Stomach smooth muscle (tissue), 2 donors: ENCODE data around the gene KCNH4.
A peak's percentile ranks its signal among the peaks of the same experiment; 100 is the strongest.

Experiments used
- H3K27ac ChIP-seq: one replicate; pipeline ENCODE4 v1.7.0; 2013; ENCODE audit warnings: mild to moderate bottlenecking, low read length, inconsistent platforms
- H3K27me3 ChIP-seq, 2 donors: one replicate each; pipeline ENCODE4 v1.7.0; 2013; ENCODE audit warnings: low read length in 2 of 2; ENCODE audit not compliant: insufficient read depth in 2 of 2, control insufficient read depth in 1 of 2
- H3K36me3 ChIP-seq, 2 donors: one replicate each; pipeline ENCODE4 v1.7.0; 2013; ENCODE audit warnings: low read length in 2 of 2; ENCODE audit not compliant: control insufficient read depth in 2 of 2, insufficient read depth in 2 of 2
- H3K4me1 ChIP-seq: one replicate; pipeline ENCODE4 v1.7.0; 2013; ENCODE audit warnings: low read length; ENCODE audit not compliant: control insufficient read depth, insufficient read depth
- H3K4me3 ChIP-seq, 2 donors: one replicate each; pipeline ENCODE4 v1.7.0; 2013; ENCODE audit warnings: low read length in 2 of 2
- H3K9ac ChIP-seq, 2 donors: one replicate each; pipeline ENCODE4 v1.7.0; 2013; ENCODE audit warnings: low read length in 2 of 2, mild to moderate bottlenecking in 1 of 2
- H3K9me3 ChIP-seq, 2 donors: one replicate each; pipeline ENCODE4 v1.7.0; 2013; ENCODE audit warnings: low read length in 2 of 2; ENCODE audit not compliant: control insufficient read depth in 2 of 2
- donor health status: healthy.
- donor health status: Pancreatic carcinoma.

The KCNH4 gene

DNA sequence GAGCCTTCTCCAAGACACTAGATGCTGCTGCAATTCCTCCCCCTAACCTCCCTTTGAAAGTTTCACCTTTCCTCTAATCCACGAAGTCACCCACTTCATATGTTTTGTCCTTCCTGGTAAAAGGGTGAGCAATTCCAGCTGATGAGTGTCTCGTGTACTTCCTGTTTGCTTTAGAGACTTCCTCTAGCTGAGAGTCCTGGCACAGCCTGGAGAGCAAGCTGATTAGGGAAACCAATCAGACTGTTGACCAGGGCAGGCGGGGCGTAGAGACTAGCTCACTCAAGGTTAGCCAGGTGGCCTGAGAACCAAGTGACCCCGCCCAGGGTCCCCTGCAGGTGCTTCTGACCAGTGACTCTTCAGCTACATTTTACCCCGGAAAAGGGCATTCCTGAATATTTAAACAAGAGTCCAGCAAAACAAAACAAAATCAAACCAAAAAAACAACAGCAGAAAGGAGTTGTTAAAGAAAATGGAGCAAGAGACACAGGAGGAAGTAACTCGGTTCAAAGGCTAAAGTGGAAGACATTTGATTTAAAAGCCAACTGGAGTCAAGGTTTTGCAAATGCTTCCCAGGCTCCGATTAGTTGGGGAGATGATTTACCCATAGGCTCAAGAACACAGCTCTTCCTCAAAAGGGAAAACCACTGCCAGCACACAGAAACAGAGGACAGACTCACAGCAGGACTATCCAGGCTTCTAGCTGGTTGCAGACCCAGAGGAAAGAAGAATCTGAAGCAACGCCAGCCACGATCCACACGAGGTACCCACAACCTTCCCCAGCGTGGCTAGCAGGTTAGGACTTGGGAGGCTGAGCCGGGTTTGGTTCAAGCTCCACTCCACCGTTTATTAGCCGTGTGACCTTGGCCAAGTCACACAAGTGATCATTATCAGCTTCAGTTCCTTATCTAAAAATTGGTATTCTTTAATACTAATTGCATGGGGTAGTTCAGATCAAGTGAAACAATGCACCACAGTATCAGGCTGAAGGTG is 45.0 kb downstream of the KCNH4 start:
- peak overlapping the region; percentile 11 for H3K27ac ChIP-seq
- H3K27me3 ChIP-seq: no peaks in the 10 kb centered on the region
- no peak overlapping the region for H3K4me3 ChIP-seq
- peaks cover 5 to 10% of the 10 kb centered on the region in 2 donors for H3K36me3 ChIP-seq
- H3K4me1 ChIP-seq: peaks cover 30% of the 10 kb centered on the region
- H3K9me3 ChIP-seq: no peaks in the 10 kb centered on the region
- H3K9ac ChIP-seq: no peak overlapping the region

- peaks cover 38% of the 10 kb centered on the region for H3K4me1 ChIP-seq
- no peak overlapping the region for H3K4me3 ChIP-seq
- H3K9ac ChIP-seq: no peak overlapping the region
- no peaks in the 10 kb centered on the region for H3K9me3 ChIP-seq
- no peaks in the 10 kb centered on the region for H3K27me3 ChIP-seq
- H3K27ac ChIP-seq: peak overlapping the region; percentile 11
- H3K36me3 ChIP-seq: peaks cover 12% of the 10 kb centered on the region in 2 donors
These were observed 45.8 kb downstream of the KCNH4 start for GRCh38 chr17:42135151-42135550.

DNA sequence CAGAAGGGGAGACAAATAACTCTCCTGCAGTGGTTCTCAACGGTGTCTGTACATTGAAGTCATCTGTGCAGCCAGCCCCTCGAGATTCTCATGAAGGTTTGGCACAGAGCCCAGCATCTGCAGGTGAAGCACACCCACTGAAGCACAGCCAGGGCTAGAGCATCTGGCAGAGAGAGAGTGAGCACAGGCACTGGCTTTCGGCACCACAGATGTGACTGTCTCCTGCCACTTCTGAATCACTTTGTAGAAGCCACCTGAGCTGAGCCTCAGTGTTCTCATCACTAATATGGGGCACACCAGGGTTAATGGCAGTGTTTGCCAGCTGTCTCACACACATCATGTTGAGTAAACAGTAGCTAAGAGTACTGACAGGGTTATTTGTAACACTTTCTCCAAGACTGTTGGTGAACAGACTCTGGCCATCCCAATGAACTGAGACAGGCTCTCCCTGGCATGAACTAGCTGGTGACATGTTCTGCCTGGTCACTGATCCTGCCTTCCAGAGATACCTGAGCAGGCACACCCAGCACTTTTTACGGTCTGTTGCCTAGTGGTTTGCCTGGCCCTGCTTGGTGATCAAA is 47.4 kb downstream of the KCNH4 start:
- H3K27ac ChIP-seq: peak overlapping the region; percentile 24
- peaks cover 38% of the 10 kb centered on the region for H3K4me1 ChIP-seq
- H3K27me3 ChIP-seq: no peaks in the 10 kb centered on the region
- H3K9me3 ChIP-seq: no peaks in the 10 kb centered on the region
- no peak overlapping the region for H3K4me3 ChIP-seq
- H3K36me3 ChIP-seq: peaks cover 27 to 28% of the 10 kb centered on the region in 2 donors
- no peak overlapping the region for H3K9ac ChIP-seq

DNA sequence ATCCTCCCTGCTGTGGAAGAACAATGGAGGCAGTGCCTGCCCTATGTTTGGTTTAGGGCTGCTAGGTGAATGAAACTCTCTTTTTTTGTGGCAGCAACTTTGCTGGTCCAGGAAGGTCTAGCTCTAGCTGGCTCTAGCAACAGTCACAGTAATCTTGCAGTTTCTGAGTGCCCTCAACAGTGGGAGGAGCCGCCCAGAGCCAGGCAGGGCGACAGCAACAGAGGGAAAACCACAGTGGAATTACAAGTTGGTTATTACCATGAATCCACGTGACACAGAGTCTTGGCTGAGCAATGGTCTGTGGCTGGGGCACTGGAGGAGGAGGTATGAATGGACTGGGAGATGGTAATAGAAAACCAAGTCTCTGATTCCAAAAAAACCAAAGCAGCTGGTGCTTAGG is 48.0 kb downstream of the KCNH4 start:
- H3K4me3 ChIP-seq: no peak overlapping the region
- no peaks in the 10 kb centered on the region for H3K27me3 ChIP-seq
- peaks cover 32% of the 10 kb centered on the region for H3K4me1 ChIP-seq
- peaks cover 34% of the 10 kb centered on the region in 2 donors for H3K36me3 ChIP-seq
- no peak overlapping the region for H3K9ac ChIP-seq
- no peaks in the 10 kb centered on the region for H3K9me3 ChIP-seq
- H3K27ac ChIP-seq: peak overlapping the region; percentile 24

GRCh38 chr17:42131981-42132432 is 48.9 kb downstream of the KCNH4 start:
- H3K27me3 ChIP-seq: no peaks in the 10 kb centered on the region
- H3K36me3 ChIP-seq: peaks cover 39 to 40% of the 10 kb centered on the region in 2 donors
- H3K4me1 ChIP-seq: peaks cover 32% of the 10 kb centered on the region
- H3K4me3 ChIP-seq: no peak overlapping the region
- no peak overlapping the region for H3K9ac ChIP-seq
- H3K27ac ChIP-seq: peak overlapping the region; percentile 24
- H3K9me3 ChIP-seq: no peaks in the 10 kb centered on the region

DNA sequence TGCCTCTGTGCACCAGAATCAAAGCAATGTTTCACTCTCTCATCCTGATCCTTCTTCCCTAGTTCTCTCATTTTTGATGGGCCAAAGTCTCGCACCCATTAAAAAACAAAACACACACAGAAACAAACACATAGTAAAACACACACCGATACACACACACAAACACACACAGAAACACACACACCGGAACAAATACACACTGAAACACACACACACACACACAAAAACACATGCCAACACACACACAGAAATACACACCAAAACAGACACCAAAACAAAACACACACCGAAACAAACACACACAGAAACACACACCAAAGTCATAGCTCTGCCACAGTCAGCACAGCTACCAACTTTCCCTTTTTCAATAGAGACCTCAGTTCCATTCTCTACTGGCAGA is 49.7 kb downstream of the KCNH4 start:
- Histone ChIP-seq H3K9ac (peak overlapping the region in 1 of 2 donors; percentile 21), H3K4me1 (peaks cover 32% of the 10 kb centered on the region), H3K36me3 (peaks cover 44 to 45% of the 10 kb centered on the region in 2 donors), H3K27ac (peak overlapping the region; percentile 24), H3K27me3 (no peaks in the 10 kb centered on the region), H3K4me3 (no peak overlapping the region), H3K9me3 (no peaks in the 10 kb centered on the region)

GRCh38 chr17:42130310-42130936 is 50.5 kb downstream of the KCNH4 start:
- H3K27me3 ChIP-seq: no peaks in the 10 kb centered on the region

DNA sequence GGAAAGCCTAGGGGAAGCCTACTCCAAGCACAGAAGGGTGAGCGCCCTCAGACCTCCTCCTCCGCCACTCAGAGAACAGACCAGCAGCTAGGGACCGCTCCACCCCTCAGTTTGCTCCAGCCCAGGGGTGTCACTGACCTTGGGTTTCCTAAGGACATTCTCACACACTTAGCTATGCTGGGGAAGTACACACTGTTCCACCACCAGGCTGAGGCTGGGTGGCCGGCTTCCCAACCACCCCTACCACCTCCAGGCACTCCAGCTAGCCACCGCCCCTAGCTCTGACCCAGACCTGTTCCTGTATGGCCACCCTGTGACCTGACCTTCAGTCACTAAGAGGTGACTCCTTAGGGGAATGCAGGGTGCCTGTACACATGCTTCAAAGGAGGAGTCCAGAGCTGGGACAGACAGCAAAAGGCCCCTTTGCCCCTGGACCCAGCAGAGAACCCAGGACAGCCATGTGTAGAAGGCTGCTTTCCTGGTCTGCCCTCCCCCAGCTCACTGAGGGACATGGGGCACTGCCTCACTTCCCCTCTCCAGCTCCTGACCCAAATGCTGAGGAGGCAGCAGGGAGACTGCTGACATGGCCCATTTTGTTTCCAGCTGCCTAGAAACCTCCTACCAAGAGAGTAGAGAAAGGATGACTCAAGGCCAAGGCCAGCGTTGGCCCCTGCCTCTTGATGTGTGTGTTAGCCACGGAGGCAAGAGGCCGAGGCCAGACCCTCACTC is 51.7 kb downstream of the KCNH4 start:
- Histone ChIP-seq H3K27ac (peak overlapping the region; percentile 24), H3K36me3 (peaks cover 50 to 57% of the 10 kb centered on the region in 2 donors), H3K4me1 (peaks cover 28% of the 10 kb centered on the region), H3K27me3 (no peaks in the 10 kb centered on the region), H3K4me3 (no peak overlapping the region), H3K9ac (no peak overlapping the region), H3K9me3 (no peaks in the 10 kb centered on the region)

More at GRCh38 chr17:42130310-42130936, 50.5 kb downstream of the KCNH4 start:
- Histone ChIP-seq H3K9ac (no peak overlapping the region), H3K4me3 (no peak overlapping the region), H3K36me3 (peaks cover 46 to 52% of the 10 kb centered on the region in 2 donors), H3K9me3 (no peaks in the 10 kb centered on the region), H3K4me1 (peaks cover 31% of the 10 kb centered on the region), H3K27ac (peak overlapping the region; percentile 24)

GRCh38 chr17:42127414-42127813 is 53.5 kb downstream of the KCNH4 start:
- Histone ChIP-seq H3K4me3 (no peak overlapping the region), H3K27ac (no peak overlapping the region), H3K9me3 (no peaks in the 10 kb centered on the region), H3K36me3 (peaks cover 50 to 55% of the 10 kb centered on the region in 2 donors), H3K9ac (no peak overlapping the region), H3K4me1 (peaks cover 28% of the 10 kb centered on the region), H3K27me3 (no peaks in the 10 kb centered on the region)

DNA sequence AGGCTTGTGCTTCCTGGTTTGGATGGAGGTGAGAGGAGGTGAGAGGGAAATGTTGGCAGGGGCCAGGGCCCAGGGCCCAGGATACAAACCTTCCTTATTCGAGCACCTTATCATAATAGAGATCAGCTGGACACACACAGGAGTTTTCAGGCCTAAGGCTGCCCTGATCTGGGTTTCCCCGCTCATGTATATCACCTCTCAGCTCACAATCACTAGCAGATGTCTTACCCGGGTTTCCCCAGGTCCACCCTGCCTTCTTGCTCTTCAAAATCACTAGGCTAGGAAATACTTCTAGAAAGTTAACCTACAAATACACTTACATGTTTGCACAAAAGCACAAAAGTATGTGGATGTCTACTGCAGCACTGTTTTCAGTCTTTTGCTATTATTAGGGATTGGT is 54.1 kb downstream of the KCNH4 start:
- Histone ChIP-seq H3K4me3 (no peak overlapping the region), H3K4me1 (peaks cover 32% of the 10 kb centered on the region), H3K9ac (no peak overlapping the region), H3K27ac (no peak overlapping the region), H3K36me3 (peaks cover 50 to 55% of the 10 kb centered on the region in 2 donors), H3K27me3 (no peaks in the 10 kb centered on the region), H3K9me3 (no peaks in the 10 kb centered on the region)
